HCT116 (cell line): ENCODE measurements around the gene DHRS9. TPM values are rescaled to one million over a fixed set of nuclear protein-coding genes. Genes with fewer than 3 reads are reported as not detected.

Source experiments
- ATAC-seq: fragments of 200-7000 bp; cut with Tn5 transposase; 2 replicates; pipeline ENCODE4 v1.9.1; 2020; ENCODE audit warnings: mild to moderate bottlenecking, moderate library complexity
- BruUV-seq: library from RNA; stranded (reverse); fragments of 400-500 nt; replicated peaks from 2 replicates; lab custom pipeline; 2021; lab: Mats Ljungman, UMichigan
- CTCF ChIA-PET: fragments of 300-600 bp; sonication (Branson Sonifier 250); formaldehyde crosslinking; loops from one replicate; lab custom pipeline; 2021; ENCODE audit warnings: antibody characterized with exemption; lab: Charles Lee
- POLR2A ChIA-PET: fragments of 300-600, 350-600 bp; sonication (Branson Sonifier 250); formaldehyde crosslinking; loops from one replicate; lab custom pipeline; 2021; ENCODE audit warnings: antibody characterized with exemption; lab: Charles Lee
- RAD21 ChIA-PET, 2 experiments: fragments of 300-600 bp; sonication (Branson Sonifier 250); formaldehyde crosslinking; loops; one replicate each; lab custom pipeline; 2023; ENCODE audit warnings: low total read pairs in 2 of 2; ENCODE audit not compliant: uncharacterized antibody in 2 of 2, unreplicated experiment in 2 of 2, low non-redundant PET in 1 of 2; lab: Charles Lee
- DNase-seq: peaks from one replicate; pipeline ENCODE4 v3.0.0-alpha.2; 2010; ENCODE audit warnings: low read depth, low spot score
- H2AFZ ChIP-seq: fragments of 200-600 bp; shearing (Covaris generic), sonication (generic); 2 replicates; pipeline ENCODE4 v1.6.1; 2017; ENCODE audit warnings: low read depth, mixed run types, mixed read lengths, antibody characterized with exemption, low read length; ENCODE audit not compliant: poor library complexity, severe bottlenecking
- H3K27ac ChIP-seq: 2 replicates; pipeline ENCODE4 v1.5.1; 2012; ENCODE audit warnings: low read depth, low read length
- H3K27me3 ChIP-seq: fragments of 200-600 bp; sonication (generic); 2 replicates; pipeline ENCODE4 v1.6.1; 2016; ENCODE audit warnings: mixed run types, low read length, mixed read lengths; ENCODE audit not compliant: insufficient read depth
- H3K36me3 ChIP-seq, 2 experiments: fragments of 200-500 bp in 1 of 2; fragments of 200-600 bp in 1 of 2; sonication (Bioruptor generic) in 1 of 2; sonication (generic) in 1 of 2; 2 replicates each; pipeline versions ENCODE4 v1.5.1 to v1.6.1; 2014 to 2016; ENCODE audit warnings: low read length in 2 of 2, inconsistent platforms in 1 of 2, mixed read lengths in 1 of 2, mixed run types in 1 of 2; ENCODE audit not compliant: insufficient read depth in 2 of 2, control insufficient read depth in 1 of 2
- H3K4me1 ChIP-seq, 2 experiments: fragments of 200-600 bp in 1 of 2; sonication (generic) in 1 of 2; 2 replicates each; pipeline versions ENCODE4 v1.5.1 to v1.6.1; 2012 to 2017; ENCODE audit warnings: low read length in 2 of 2, inconsistent platforms in 1 of 2, mild to moderate bottlenecking in 1 of 2, mixed read lengths in 1 of 2, mixed run types in 1 of 2, moderate library complexity in 1 of 2; ENCODE audit not compliant: insufficient read depth in 2 of 2, control insufficient read depth in 1 of 2
- H3K4me2 ChIP-seq: fragments of 200-600 bp; sonication (generic); 2 replicates; pipeline ENCODE4 v1.6.1; 2017; ENCODE audit warnings: mixed run types, low read length, mixed read lengths
- H3K4me3 ChIP-seq, 2 experiments: fragments of 200-600 bp in 1 of 2; sonication (generic) in 1 of 2; replicated peaks in 1 of 2; 2 replicates each; pipeline ENCODE4 v1.5.1; 2011 to 2016; ENCODE audit warnings: low read length in 2 of 2, control low read depth in 1 of 2, low read depth in 1 of 2, mild to moderate bottlenecking in 1 of 2, mixed read lengths in 1 of 2, mixed run types in 1 of 2
- H3K79me2 ChIP-seq: fragments of 200-600 bp; sonication (generic); 2 replicates; pipeline ENCODE4 v1.6.1; 2017; ENCODE audit warnings: mild to moderate bottlenecking, mixed run types, low read length, moderate library complexity, mixed read lengths; ENCODE audit not compliant: insufficient read depth
- H3K9ac ChIP-seq: fragments of 200-600 bp; sonication (generic); 2 replicates; pipeline ENCODE4 v1.6.1; 2016; ENCODE audit warnings: low read length, mixed read lengths
- H3K9me2 ChIP-seq: fragments of 200-600 bp; sonication (generic), shearing (Covaris generic); 2 replicates; pipeline ENCODE4 v1.6.1; 2017; ENCODE audit warnings: mixed run types, mild to moderate bottlenecking, moderate library complexity; ENCODE audit not compliant: insufficient read depth
- H3K9me3 ChIP-seq, 2 experiments: fragments of 200-500 bp in 1 of 2; fragments of 200-600 bp in 1 of 2; sonication (Bioruptor generic) in 1 of 2; sonication (generic) in 1 of 2; 2 replicates each; pipeline ENCODE4 v1.6.1; 2014 to 2017; ENCODE audit warnings: low read length in 2 of 2, mixed read lengths in 2 of 2, inconsistent platforms in 1 of 2, low read depth in 1 of 2, mild to moderate bottlenecking in 1 of 2, mixed run types in 1 of 2, moderate library complexity in 1 of 2; ENCODE audit not compliant: control insufficient read depth in 1 of 2, insufficient read depth in 1 of 2
- H4K20me1 ChIP-seq: fragments of 200-600 bp; sonication (generic), shearing (Covaris generic); 2 replicates; pipeline ENCODE4 v1.6.1; 2017; ENCODE audit warnings: mixed run types, mild to moderate bottlenecking, moderate library complexity; ENCODE audit not compliant: insufficient read depth
- CTCF ChIP-seq, 3 experiments: fragments of 200-600 bp in 1 of 3; sonication (generic) in 1 of 3; IDR thresholded peaks in 2 of 3; conservative IDR thresholded peaks in 1 of 3; 2 replicates each; pipeline ENCODE4 v1.5.1; 2012 to 2017; ENCODE audit warnings: low read depth in 2 of 3, low read length in 2 of 3, antibody characterized with exemption in 1 of 3, borderline replicate concordance in 1 of 3, control low read depth in 1 of 3, mild to moderate bottlenecking in 1 of 3, mixed read lengths in 1 of 3, mixed run types in 1 of 3, moderate library complexity in 1 of 3; ENCODE audit not compliant: insufficient read depth in 1 of 3
- EGR1 ChIP-seq: IDR thresholded peaks from 2 replicates; pipeline ENCODE4 v1.6.1; 2012; ENCODE audit warnings: low read depth
- ELF1 ChIP-seq: IDR thresholded peaks from 2 replicates; pipeline ENCODE4 v1.6.1; 2012; ENCODE audit warnings: low read depth, borderline replicate concordance
- EZH2 ChIP-seq: fragments of 200-600 bp; sonication (generic); IDR thresholded peaks from 2 replicates; pipeline ENCODE4 v1.6.1; 2017; ENCODE audit warnings: antibody characterized with exemption, mixed run types
- EZH2phosphoT487 ChIP-seq: fragments of 200-600 bp; IDR thresholded peaks from 2 replicates; pipeline ENCODE4 v1.6.1; 2018; ENCODE audit warnings: antibody characterized with exemption, borderline replicate concordance
- FOSL1 ChIP-seq: IDR thresholded peaks from 2 replicates; pipeline ENCODE4 v1.6.1; 2012; ENCODE audit warnings: low read depth
- POLR2A ChIP-seq: IDR thresholded peaks from 2 replicates; pipeline ENCODE4 v1.7.0; 2011; ENCODE audit warnings: borderline replicate concordance; ENCODE audit not compliant: insufficient read depth, insufficient read length; ENCODE audit errors: extremely low read depth
- POLR2AphosphoS5 ChIP-seq: IDR thresholded peaks from 2 replicates; pipeline ENCODE4 v1.6.1; 2011; ENCODE audit warnings: mild to moderate bottlenecking, low read depth, low read length, moderate library complexity
- RAD21 ChIP-seq: IDR thresholded peaks from 2 replicates; pipeline ENCODE4 v1.6.1; 2012; ENCODE audit warnings: low read depth, mild to moderate bottlenecking
- REST ChIP-seq: IDR thresholded peaks from 2 replicates; pipeline ENCODE4 v1.6.1; 2012; ENCODE audit warnings: low read depth
- SIN3A ChIP-seq: IDR thresholded peaks from 2 replicates; pipeline ENCODE4 v1.6.1; 2012; ENCODE audit warnings: low read depth
- SRF ChIP-seq: IDR thresholded peaks from 2 replicates; pipeline ENCODE4 v1.6.1; 2012; ENCODE audit warnings: low read depth
- TCF7L2 ChIP-seq: IDR thresholded peaks from 2 replicates; pipeline ENCODE4 v1.7.0; 2011; ENCODE audit warnings: borderline replicate concordance, inconsistent platforms; ENCODE audit not compliant: insufficient read depth, insufficient read length; ENCODE audit errors: extremely low read depth
- YY1 ChIP-seq: IDR thresholded peaks from 2 replicates; pipeline ENCODE4 v1.6.1; 2011; ENCODE audit warnings: low read length, low read depth, moderate library complexity, mild to moderate bottlenecking; ENCODE audit not compliant: insufficient replicate concordance; ENCODE audit errors: extremely low read depth
- ZFX ChIP-seq: fragments of 450-650 bp; IDR thresholded peaks from 2 replicates; pipeline ENCODE4 v1.6.1; 2017
- ZNF274 ChIP-seq: fragments of 200-500 bp; sonication (Bioruptor generic); IDR thresholded peaks from 2 replicates; pipeline ENCODE4 v1.6.1; 2014; ENCODE audit warnings: mild to moderate bottlenecking, low read depth, low read length, inconsistent platforms
- intact Hi-C: fragments of 100-400 bp; cut with micrococcal nuclease; formaldehyde crosslinking; loops from 2 replicates; pipeline ENCODE4 v1.10.0; 2022
- total RNA-seq: library from RNA; stranded (reverse); gene quantifications from one replicate; pipeline ENCODE4 v1.2.1, GENCODE V29; 2021; ENCODE audit not compliant: unreplicated experiment

The DHRS9 gene
- total RNA-seq, 1 experiment from 2014 or later: 0.15 TPM

- TF ChIP-seq REST: no peak
- no peak for TF ChIP-seq ELF1
- TF ChIP-seq EZH2phosphoT487: no peak
Observed at GRCh38 chr2:169034984-169035544, 34.3 kb upstream of the DHRS9 start (continued).

- no peaks in the 10 kb centered on the region for H3K27me3 ChIP-seq
- no peak overlapping the region for H3K4me2 ChIP-seq
- no peaks in the 10 kb centered on the region for H3K9me3 ChIP-seq
- H3K9me2 ChIP-seq: no peaks in the 10 kb centered on the region
- ATAC-seq: no peak
- no peak overlapping the region for H3K9ac ChIP-seq
- no peak for DNase-seq
- no peak overlapping the region for H2AFZ ChIP-seq
- POLR2A ChIA-PET: no interaction called here
- intact Hi-C loops: no loop called here
- RAD21 ChIA-PET: no interaction called here
- H3K4me1 ChIP-seq: peaks cover 0 to 8% of the 10 kb centered on the region in 2 experiments; a peak in 1 of 4 replicates
- H3K4me3 ChIP-seq: no peak overlapping the region
- no TSS peak for BruUV-seq
- no peaks in the 10 kb centered on the region for H3K79me2 ChIP-seq
- no peaks in the 10 kb centered on the region for H3K36me3 ChIP-seq
- H3K27ac ChIP-seq: no peak overlapping the region
- CTCF ChIA-PET: no interaction called here
- TF ChIP-seq FOSL1 (no peak), SIN3A (no peak), ZFX (no peak), SRF (no peak), ZNF274 (no peak), YY1 (no peak), POLR2AphosphoS5 (no peak), EGR1 (no peak), POLR2A (no peak), TCF7L2 (no peak), REST (no peak), CTCF (IDR thresholded peaks at IDR 0.05 in 2 of 3, conservative IDR thresholded peaks at IDR 0.05 in 1 of 3; ENCODE audit: borderline replicate concordance in 1 of 3, insufficient read depth in 1 of 3, low read depth in 2 of 3, low read length in 2 of 3) (no peak), EZH2 (no peak), ELF1 (no peak), RAD21 (no peak)
- TF ChIP-seq, all 23 proteins: peak for 0
- H4K20me1 ChIP-seq: no peaks in the 10 kb centered on the region
Observed at GRCh38 chr2:169035887-169036286, 33.5 kb upstream of the DHRS9 start.
